ENCODE results near the gene UBASH3A. TPM values are rescaled to one million over a fixed set of nuclear protein-coding genes. Genes with fewer than 3 reads are reported as not detected.

Gene UBASH3A
- total RNA-seq, 1 donor from 2014 or later: not detected

DNA sequence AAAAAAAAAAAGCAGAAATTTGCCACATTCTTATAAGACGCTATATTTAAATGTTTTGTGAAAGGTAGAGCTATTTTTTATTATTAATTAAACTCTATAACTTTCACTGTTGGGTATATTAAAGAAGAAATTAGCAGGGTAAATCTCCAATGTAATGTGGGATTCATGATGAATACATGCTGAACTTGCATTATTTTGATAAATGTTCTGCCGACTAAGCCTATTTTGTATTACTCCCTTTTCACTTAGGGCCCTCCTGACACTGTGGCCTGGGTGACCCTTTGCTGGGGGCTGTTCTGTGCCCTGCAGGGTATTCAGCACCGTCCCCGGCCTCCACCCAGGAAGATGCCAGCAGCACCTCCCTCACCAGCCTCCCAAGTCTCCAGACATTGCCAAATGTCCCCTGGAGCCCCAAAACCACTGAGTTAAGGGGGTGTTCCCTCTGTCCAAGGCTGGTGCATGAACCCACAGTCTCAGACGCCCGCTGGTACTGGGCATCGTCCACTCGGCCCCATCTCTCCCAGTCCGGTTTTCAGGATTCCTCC, 69.9 kb downstream of the UBASH3A start:
- H3K9me3 Mint-ChIP-seq: no peaks in the 10 kb centered on the region

DNA sequence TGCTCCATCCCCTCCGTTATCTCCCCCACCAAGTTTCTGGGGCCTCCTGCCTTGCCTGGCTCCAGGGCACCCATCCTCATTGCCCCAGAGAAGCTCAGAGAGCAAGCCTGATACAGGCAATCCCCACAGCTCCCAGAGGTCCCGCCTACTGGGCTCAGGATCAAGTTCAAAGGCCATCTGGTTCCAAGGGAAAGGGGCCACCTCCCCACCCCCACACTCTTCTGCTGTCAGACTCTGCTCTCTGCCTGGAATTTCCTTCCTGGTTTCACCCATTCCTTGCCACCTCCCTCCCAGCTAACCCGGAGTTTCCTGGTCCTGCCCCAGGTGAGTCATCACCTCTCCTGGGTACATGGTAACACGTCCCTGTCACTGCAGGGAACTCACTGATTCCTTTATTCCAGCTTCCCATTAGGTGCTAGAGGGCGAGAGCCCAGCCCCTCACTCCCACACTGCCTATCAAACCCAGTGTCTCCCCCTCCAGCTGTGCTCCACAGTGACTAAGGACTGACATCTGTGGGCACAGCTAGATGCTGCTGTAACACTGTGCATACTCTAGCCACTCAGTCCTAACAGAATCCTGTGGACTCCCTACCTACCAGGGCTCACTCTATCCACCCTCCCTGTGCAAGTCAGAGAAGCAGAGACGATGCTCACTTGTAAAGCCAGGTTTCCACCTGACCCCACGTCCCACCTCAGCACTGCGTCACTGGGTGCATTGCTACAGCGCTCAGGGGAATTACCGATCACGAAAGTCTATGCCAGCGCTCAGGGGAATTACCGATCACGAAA, 70.5 kb downstream of the UBASH3A start:
- no peak for TF ChIP-seq CTCF (IDR thresholded peaks at IDR 0.05; ENCODE audit: unreplicated experiment)
- no peaks in the 10 kb centered on the region for H3K9me3 Mint-ChIP-seq
- peaks cover 5% of the 10 kb centered on the region for H3K4me1 Mint-ChIP-seq
- H3K4me3 Mint-ChIP-seq: no peak overlapping the region
- DNase-seq (ENCODE audit: low spot score in 2 of 2, unreplicated experiment in 2 of 2): no peak
- no peaks in the 10 kb centered on the region for H3K36me3 Mint-ChIP-seq
- H3K27ac Mint-ChIP-seq: no peak overlapping the region
- no peaks in the 10 kb centered on the region for H3K27me3 Mint-ChIP-seq (ENCODE audit: low read depth)

More for the DNA sequence above, 69.9 kb downstream of the UBASH3A start:
- DNase-seq (ENCODE audit: low spot score in 2 of 2, unreplicated experiment in 2 of 2): no peak
- Mint-ChIP-seq H3K4me1 (peaks cover 10% of the 10 kb centered on the region), H3K4me3 (no peak overlapping the region), H3K27me3 (ENCODE audit: low read depth) (no peaks in the 10 kb centered on the region), H3K36me3 (no peaks in the 10 kb centered on the region), H3K27ac (no peak overlapping the region)
- no peak for TF ChIP-seq CTCF (IDR thresholded peaks at IDR 0.05; ENCODE audit: unreplicated experiment)

GRCh38 chr21:42475036-42475435, 71.3 kb downstream of the UBASH3A start:
- Mint-ChIP-seq H3K27me3 (ENCODE audit: low read depth) (no peaks in the 10 kb centered on the region), H3K4me1 (peaks cover 8% of the 10 kb centered on the region), H3K27ac (no peak overlapping the region), H3K4me3 (no peak overlapping the region), H3K36me3 (no peaks in the 10 kb centered on the region), H3K9me3 (no peaks in the 10 kb centered on the region)
- DNase-seq (ENCODE audit: low spot score in 2 of 2, unreplicated experiment in 2 of 2): no peak
- TF ChIP-seq CTCF (IDR thresholded peaks at IDR 0.05; ENCODE audit: unreplicated experiment): no peak

- Mint-ChIP-seq H3K27me3 (ENCODE audit: low read depth) (no peaks in the 10 kb centered on the region), H3K36me3 (no peaks in the 10 kb centered on the region), H3K27ac (no peak overlapping the region), H3K4me1 (peaks cover 8% of the 10 kb centered on the region), H3K9me3 (no peaks in the 10 kb centered on the region), H3K4me3 (no peak overlapping the region)
- DNase-seq (ENCODE audit: low spot score in 2 of 2, unreplicated experiment in 2 of 2): no peak
- no peak for TF ChIP-seq CTCF (IDR thresholded peaks at IDR 0.05; ENCODE audit: unreplicated experiment)
These were observed 72.1 kb downstream of the UBASH3A start for GRCh38 chr21:42475526-42476387.

- H3K27me3 Mint-ChIP-seq (ENCODE audit: low read depth): peaks cover 2% of the 10 kb centered on the region
- H3K9me3 Mint-ChIP-seq: no peaks in the 10 kb centered on the region
- no peak for DNase-seq (ENCODE audit: low spot score in 2 of 2, unreplicated experiment in 2 of 2)
- no peaks in the 10 kb centered on the region for H3K36me3 Mint-ChIP-seq
- H3K4me1 Mint-ChIP-seq: peaks cover 8% of the 10 kb centered on the region
- H3K4me3 Mint-ChIP-seq: no peak overlapping the region
- no peak for TF ChIP-seq CTCF (IDR thresholded peaks at IDR 0.05; ENCODE audit: unreplicated experiment)
- H3K27ac Mint-ChIP-seq: no peak overlapping the region
These were observed 73.0 kb downstream of the UBASH3A start for GRCh38 chr21:42476388-42477331.
